Measurements from ENCODE around the gene ACAP3. TPM values are rescaled to one million over a fixed set of nuclear protein-coding genes. Genes with fewer than 3 reads are reported as not detected.

Gene ACAP3
- polyA plus RNA-seq, 2 of the 4 experiments (the other 2 are of a cell fraction): 6.6 to 24.2 TPM

DNA sequence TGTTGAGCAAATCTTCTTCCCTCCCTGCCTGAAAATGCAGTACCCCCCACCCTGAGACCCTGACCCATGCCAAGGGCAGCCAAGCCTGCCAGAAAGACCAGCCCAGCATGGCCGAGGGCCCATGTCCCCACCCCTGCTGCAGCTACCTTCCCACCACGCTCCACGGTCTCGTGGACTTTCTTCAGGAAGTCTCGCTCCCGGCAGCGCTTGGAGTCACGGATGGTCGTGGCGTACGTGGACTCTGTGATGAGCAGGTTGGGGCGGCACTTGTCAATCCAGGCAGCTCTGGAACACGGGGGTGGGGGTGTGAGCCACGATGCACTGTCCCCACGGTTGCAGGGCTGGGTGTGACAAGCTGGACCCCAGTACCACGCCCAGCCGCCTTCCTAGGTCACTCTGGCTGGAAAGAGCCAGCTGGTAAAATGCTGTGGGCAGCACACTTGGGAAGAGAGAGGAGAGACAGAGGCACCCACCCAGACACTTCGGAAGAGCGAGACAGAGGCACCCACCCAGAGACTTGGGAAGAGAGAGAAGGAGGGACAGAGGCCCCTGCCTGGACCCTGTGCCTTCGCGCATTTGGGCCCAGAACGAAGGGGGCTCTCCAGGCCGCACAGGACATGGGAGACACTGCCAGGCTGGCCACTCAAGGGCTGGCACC, 7.1 kb upstream of the ACAP3 start:
- CTCF ChIA-PET: interaction anchor here (0.7 to 1.2 kb wide), 3 partner anchors 57 to 330 kb away, joined by 3 read pairs; no protein-coding TSS in a partner anchor
- 94% methylated on average over 23 of the region's 23 CpGs for WGBS (ENCODE audit: missing lambda C conversion rate)
- FAIRE-seq: no peak

DNA sequence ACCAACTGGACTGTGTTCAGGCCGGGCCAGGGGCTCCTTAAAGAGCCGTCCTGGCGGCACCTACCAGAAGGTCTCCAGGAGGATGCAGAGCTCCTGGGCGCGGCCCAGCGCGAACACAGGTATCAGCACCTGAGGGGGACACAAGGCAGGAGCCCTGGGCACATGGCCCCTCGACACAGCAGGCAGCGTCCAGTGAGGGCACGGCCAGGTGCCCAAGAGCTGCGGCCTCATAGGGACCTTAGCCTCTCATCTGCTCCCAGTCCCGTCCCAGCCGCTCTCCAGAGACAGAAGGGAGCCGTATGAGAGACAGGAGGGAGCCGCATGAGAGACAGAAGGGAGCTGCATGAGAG, 6.5 kb upstream of the ACAP3 start:
- no peak for ATAC-seq
- 91% methylated on average over 6 of the region's 15 CpGs for WGBS (ENCODE audit: missing lambda C conversion rate)
- Histone ChIP-seq H3K4me3 (no peak overlapping the region), H3K4me2 (no peak overlapping the region), H3K4me1 (peaks cover 28% of the 10 kb centered on the region), H3K9me3 (no peaks in the 10 kb centered on the region), H3K27ac (no peak overlapping the region)
- ChIA-PET POLR2A (no interaction called here), CTCF (interaction anchor here (0.7 kb wide), 1 partner anchor 312 kb away, joined by 3 read pairs; no protein-coding TSS in a partner anchor)
- FAIRE-seq: no peak
- TF ChIP-seq BHLHE40 (IDR thresholded peaks at IDR 0.05; ENCODE audit: low read depth, low read length): no peak
- TF ChIP-seq, protein P1, sequence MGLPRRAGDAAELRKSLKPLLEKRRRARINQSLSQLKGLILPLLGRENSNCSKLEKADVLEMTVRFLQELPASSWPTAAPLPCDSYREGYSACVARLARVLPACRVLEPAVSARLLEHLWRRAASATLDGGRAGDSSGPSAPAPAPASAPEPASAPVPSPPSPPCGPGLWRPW (IDR thresholded peaks at IDR 0.05): no peak
- no peak for TF ChIP-seq ZC3H11A (IDR thresholded peaks at IDR 0.05)
- TF ChIP-seq, protein P2, sequence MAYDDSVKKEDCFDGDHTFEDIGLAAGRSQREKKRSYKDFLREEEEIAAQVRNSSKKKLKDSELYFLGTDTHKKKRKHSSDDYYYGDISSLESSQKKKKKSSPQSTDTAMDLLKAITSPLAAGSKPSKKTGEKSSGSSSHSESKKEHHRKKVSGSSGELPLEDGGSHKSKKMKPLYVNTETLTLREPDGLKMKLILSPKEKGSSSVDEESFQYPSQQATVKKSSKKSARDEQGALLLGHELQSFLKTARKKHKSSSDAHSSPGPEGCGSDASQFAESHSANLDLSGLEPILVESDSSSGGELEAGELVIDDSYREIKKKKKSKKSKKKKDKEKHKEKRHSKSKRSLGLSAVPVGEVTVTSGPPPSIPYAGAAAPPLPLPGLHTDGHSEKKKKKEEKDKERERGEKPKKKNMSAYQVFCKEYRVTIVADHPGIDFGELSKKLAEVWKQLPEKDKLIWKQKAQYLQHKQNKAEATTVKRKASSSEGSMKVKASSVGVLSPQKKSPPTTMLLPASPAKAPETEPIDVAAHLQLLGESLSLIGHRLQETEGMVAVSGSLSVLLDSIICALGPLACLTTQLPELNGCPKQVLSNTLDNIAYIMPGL (CRISPR knock-in tag; IDR thresholded peaks at IDR 0.05; ENCODE audit: borderline replicate concordance): no peak
- no peak for TF ChIP-seq SREBF2 (IDR thresholded peaks at IDR 0.05)
- TF ChIP-seq, protein P3, sequence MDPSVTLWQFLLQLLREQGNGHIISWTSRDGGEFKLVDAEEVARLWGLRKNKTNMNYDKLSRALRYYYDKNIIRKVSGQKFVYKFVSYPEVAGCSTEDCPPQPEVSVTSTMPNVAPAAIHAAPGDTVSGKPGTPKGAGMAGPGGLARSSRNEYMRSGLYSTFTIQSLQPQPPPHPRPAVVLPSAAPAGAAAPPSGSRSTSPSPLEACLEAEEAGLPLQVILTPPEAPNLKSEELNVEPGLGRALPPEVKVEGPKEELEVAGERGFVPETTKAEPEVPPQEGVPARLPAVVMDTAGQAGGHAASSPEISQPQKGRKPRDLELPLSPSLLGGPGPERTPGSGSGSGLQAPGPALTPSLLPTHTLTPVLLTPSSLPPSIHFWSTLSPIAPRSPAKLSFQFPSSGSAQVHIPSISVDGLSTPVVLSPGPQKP (IDR thresholded peaks at IDR 0.05; ENCODE audit: low read depth, low read length): no peak
- TF ChIP-seq ZFP36 (IDR thresholded peaks at IDR 0.05; ENCODE audit: borderline replicate concordance, partially characterized antibody): no peak
- TF ChIP-seq MAZ (IDR thresholded peaks at IDR 0.05; ENCODE audit: borderline replicate concordance, low read depth, low read length): no peak
- no peak for TF ChIP-seq CBX8 (IDR thresholded peaks at IDR 0.05)
- TF ChIP-seq JUN (IDR thresholded peaks at IDR 0.05): no peak
- TF ChIP-seq EP300 (IDR thresholded peaks at IDR 0.05): no peak
- no peak for TF ChIP-seq NR3C1 (IDR thresholded peaks at IDR 0.05)
- TF ChIP-seq, protein P4, sequence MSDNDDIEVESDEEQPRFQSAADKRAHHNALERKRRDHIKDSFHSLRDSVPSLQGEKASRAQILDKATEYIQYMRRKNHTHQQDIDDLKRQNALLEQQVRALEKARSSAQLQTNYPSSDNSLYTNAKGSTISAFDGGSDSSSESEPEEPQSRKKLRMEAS (IDR thresholded peaks at IDR 0.05): no peak
- TF ChIP-seq CHD2 (IDR thresholded peaks at IDR 0.05; ENCODE audit: low read length, partially characterized antibody): no peak
- no peak for TF ChIP-seq MYC (IDR thresholded peaks at IDR 0.05; ENCODE audit: borderline replicate concordance, low read length)
- no peak for TF ChIP-seq RNF2 (IDR thresholded peaks at IDR 0.05; ENCODE audit: borderline replicate concordance, low read depth)
- no peak for TF ChIP-seq KDM1A (IDR thresholded peaks at IDR 0.05; ENCODE audit: low read depth)
- TF ChIP-seq POLR2AphosphoS2 (conservative IDR thresholded peaks at IDR 0.05; ENCODE audit: low read length): no peak
- no peak for DNase-seq (ENCODE audit: low read depth in 1 of 2, low spot score in 1 of 2)

More for the DNA sequence above, 7.1 kb upstream of the ACAP3 start:
- TF ChIP-seq RNF2 (IDR thresholded peaks at IDR 0.05; ENCODE audit: borderline replicate concordance, low read depth): no peak
- TF ChIP-seq ZC3H11A (IDR thresholded peaks at IDR 0.05): no peak
- no peak for TF ChIP-seq GATA3 (IDR thresholded peaks at IDR 0.05; ENCODE audit: borderline replicate concordance)
- no peak for TF ChIP-seq FOXS1 (CRISPR knock-in tag; IDR thresholded peaks at IDR 0.05)
- TF ChIP-seq, protein P5, sequence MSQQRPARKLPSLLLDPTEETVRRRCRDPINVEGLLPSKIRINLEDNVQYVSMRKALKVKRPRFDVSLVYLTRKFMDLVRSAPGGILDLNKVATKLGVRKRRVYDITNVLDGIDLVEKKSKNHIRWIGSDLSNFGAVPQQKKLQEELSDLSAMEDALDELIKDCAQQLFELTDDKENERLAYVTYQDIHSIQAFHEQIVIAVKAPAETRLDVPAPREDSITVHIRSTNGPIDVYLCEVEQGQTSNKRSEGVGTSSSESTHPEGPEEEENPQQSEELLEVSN (IDR thresholded peaks at IDR 0.05; ENCODE audit: borderline replicate concordance, low read depth): no peak
- no peak for TF ChIP-seq KDM1A (IDR thresholded peaks at IDR 0.05; ENCODE audit: low read depth)
- no peak for TF ChIP-seq RARB (CRISPR knock-in tag; IDR thresholded peaks at IDR 0.05)
- TF ChIP-seq CBX2 (IDR thresholded peaks at IDR 0.05; ENCODE audit: borderline replicate concordance, low read depth): no peak
- TF ChIP-seq, protein P3 (IDR thresholded peaks at IDR 0.05; ENCODE audit: low read depth, low read length): no peak
- TF ChIP-seq, protein P6, sequence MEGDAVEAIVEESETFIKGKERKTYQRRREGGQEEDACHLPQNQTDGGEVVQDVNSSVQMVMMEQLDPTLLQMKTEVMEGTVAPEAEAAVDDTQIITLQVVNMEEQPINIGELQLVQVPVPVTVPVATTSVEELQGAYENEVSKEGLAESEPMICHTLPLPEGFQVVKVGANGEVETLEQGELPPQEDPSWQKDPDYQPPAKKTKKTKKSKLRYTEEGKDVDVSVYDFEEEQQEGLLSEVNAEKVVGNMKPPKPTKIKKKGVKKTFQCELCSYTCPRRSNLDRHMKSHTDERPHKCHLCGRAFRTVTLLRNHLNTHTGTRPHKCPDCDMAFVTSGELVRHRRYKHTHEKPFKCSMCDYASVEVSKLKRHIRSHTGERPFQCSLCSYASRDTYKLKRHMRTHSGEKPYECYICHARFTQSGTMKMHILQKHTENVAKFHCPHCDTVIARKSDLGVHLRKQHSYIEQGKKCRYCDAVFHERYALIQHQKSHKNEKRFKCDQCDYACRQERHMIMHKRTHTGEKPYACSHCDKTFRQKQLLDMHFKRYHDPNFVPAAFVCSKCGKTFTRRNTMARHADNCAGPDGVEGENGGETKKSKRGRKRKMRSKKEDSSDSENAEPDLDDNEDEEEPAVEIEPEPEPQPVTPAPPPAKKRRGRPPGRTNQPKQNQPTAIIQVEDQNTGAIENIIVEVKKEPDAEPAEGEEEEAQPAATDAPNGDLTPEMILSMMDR (IDR thresholded peaks at IDR 0.05): no peak
- POLR2A ChIA-PET: interaction anchor here (0.8 kb wide), 1 partner anchor 84 kb away, joined by 3 read pairs; the partner anchor contains the start of gene CCNL2
- DNase-seq (ENCODE audit: low read depth in 1 of 2, low spot score in 1 of 2) (no peak), ATAC-seq (no peak)
- Histone ChIP-seq H3K27ac (no peak overlapping the region), H3K4me1 (peaks cover 23% of the 10 kb centered on the region), H3K9me3 (no peaks in the 10 kb centered on the region), H3K4me3 (no peak overlapping the region), H3K4me2 (no peak overlapping the region)
